ENCODE data around the gene UNC45B. TPM values are rescaled to one million over a fixed set of nuclear protein-coding genes. Genes with fewer than 3 reads are reported as not detected.

Gene UNC45B
- total and polyA plus RNA-seq, 2 of the 13 experiments (the other 11 are each of a cell fraction or from before 2014, with no cell fraction given), result 0.01 TPM; not detected in 1

GRCh38 chr17:35154196-35155165, 6.9 kb downstream of the UNC45B start:
- in situ Hi-C loops (cut with HindIII; ENCODE audit: extremely low pct_ligation_motif_present, low pct_unique_long_range_greater_than_20kb) (no loop called here), intact Hi-C loops (cut with micrococcal nuclease; ENCODE audit: unreplicated experiment) (no loop called here)
- Histone ChIP-seq H3K79me2 (ENCODE audit: insufficient read depth, low read length) (no peaks in the 10 kb centered on the region), H3K4me2 (ENCODE audit: low read depth, low read length) (no peak overlapping the region), H3K4me3 (replicated peaks in 1 of 3; ENCODE audit: insufficient read depth in 1 of 3, low read depth in 2 of 3, low read length in 3 of 3) (no peak overlapping the region), H3K27ac (ENCODE audit: extremely low read length, insufficient read depth, low read length) (no peak overlapping the region), H3K36me3 (replicated peaks in 1 of 2; ENCODE audit: control insufficient read depth in 1 of 2, insufficient read depth in 2 of 2, low read length in 2 of 2) (no peaks in the 10 kb centered on the region), H4K20me1 (ENCODE audit: insufficient read depth, low read length) (no peaks in the 10 kb centered on the region), H3K9me3 (ENCODE audit: low read length) (no peaks in the 10 kb centered on the region), H3K4me1 (ENCODE audit: insufficient read depth, low read length) (no peaks in the 10 kb centered on the region), H3K27me3 (ENCODE audit: control insufficient read depth in 1 of 2, insufficient read depth in 2 of 2, low read length in 2 of 2) (peaks cover 2 to 13% of the 10 kb centered on the region in 2 experiments; a peak in 3 of 5 replicates), H2AFZ (ENCODE audit: low read length) (no peak overlapping the region), H3K9ac (ENCODE audit: insufficient read depth, low read depth, low read length) (no peak overlapping the region)
- no peak for ATAC-seq
- no TSS peak for BruUV-seq (replicated peaks)
- FAIRE-seq, result no peak
- ChIA-PET CTCF (ENCODE audit: low intra/inter-chr PET ratio, low total read pairs) (no interaction called here), POLR2A (no interaction called here)
- TF ChIP-seq ATM (IDR thresholded peaks at IDR 0.05; ENCODE audit: borderline replicate concordance), result no peak
- no peak for TF ChIP-seq KMT2B (CRISPR knock-in tag; IDR thresholded peaks at IDR 0.05)
- TF ChIP-seq GATAD2A (CRISPR knock-in tag; IDR thresholded peaks at IDR 0.05), result no peak
- no peak for TF ChIP-seq RFXANK (CRISPR knock-in tag; IDR thresholded peaks at IDR 0.05)
- no peak for TF ChIP-seq XBP1 (CRISPR knock-in tag; IDR thresholded peaks at IDR 0.05)
- TF ChIP-seq HCFC1 (IDR thresholded peaks at IDR 0.05; ENCODE audit: low read depth, low read length), result no peak
- no peak for TF ChIP-seq NCOR1 (IDR thresholded peaks at IDR 0.05; ENCODE audit: borderline replicate concordance, low read length)
- TF ChIP-seq MAFK (conservative IDR thresholded peaks at IDR 0.05 in 1 of 2, IDR thresholded peaks at IDR 0.05 in 1 of 2; ENCODE audit: low read length in 2 of 2), result no peak
- WGBS (ENCODE audit: low lambda C conversion rate), result 47% methylated on average over 7 of the region's 13 CpGs
- no peak for DNase-seq (ENCODE audit: low spot score)

GRCh38 chr17:35155246-35155645, 7.6 kb downstream of the UNC45B start:
- H3K27ac ChIP-seq (ENCODE audit: extremely low read length, insufficient read depth, low read length), result no peak overlapping the region
- FAIRE-seq, result no peak
- intact Hi-C loops (cut with micrococcal nuclease; ENCODE audit: unreplicated experiment), result no loop called here
- ATAC-seq, result no peak
- no peak for DNase-seq (ENCODE audit: low spot score)
- BruUV-seq (replicated peaks), result no TSS peak
- 0% methylated on average over 5 of the region's 7 CpGs for WGBS (ENCODE audit: low lambda C conversion rate)
- H3K27me3 ChIP-seq (ENCODE audit: control insufficient read depth in 1 of 2, insufficient read depth in 2 of 2, low read length in 2 of 2), result peaks cover 0 to 11% of the 10 kb centered on the region in 2 experiments; a peak in 2 of 5 replicates
- no peak overlapping the region for H3K4me3 ChIP-seq (replicated peaks in 1 of 3; ENCODE audit: insufficient read depth in 1 of 3, low read depth in 2 of 3, low read length in 3 of 3)
- CTCF ChIA-PET (ENCODE audit: low intra/inter-chr PET ratio, low total read pairs), result no interaction called here
- no peak overlapping the region for H3K4me2 ChIP-seq (ENCODE audit: low read depth, low read length)
- no peaks in the 10 kb centered on the region for H3K4me1 ChIP-seq (ENCODE audit: insufficient read depth, low read length)
- no peak overlapping the region for H3K9ac ChIP-seq (ENCODE audit: insufficient read depth, low read depth, low read length)
- H3K9me3 ChIP-seq (ENCODE audit: low read length), result no peaks in the 10 kb centered on the region
- in situ Hi-C loops (cut with HindIII; ENCODE audit: extremely low pct_ligation_motif_present, low pct_unique_long_range_greater_than_20kb), result no loop called here
- H4K20me1 ChIP-seq (ENCODE audit: insufficient read depth, low read length), result no peaks in the 10 kb centered on the region
- POLR2A ChIA-PET, result no interaction called here
- no peaks in the 10 kb centered on the region for H3K79me2 ChIP-seq (ENCODE audit: insufficient read depth, low read length)
- no peak overlapping the region for H2AFZ ChIP-seq (ENCODE audit: low read length)
- no peaks in the 10 kb centered on the region for H3K36me3 ChIP-seq (replicated peaks in 1 of 2; ENCODE audit: control insufficient read depth in 1 of 2, insufficient read depth in 2 of 2, low read length in 2 of 2)
- no peak for TF ChIP-seq MAZ (IDR thresholded peaks at IDR 0.05; ENCODE audit: borderline replicate concordance, low read depth, low read length)
- no peak for TF ChIP-seq MAZ (CRISPR knock-in tag; IDR thresholded peaks at IDR 0.05; ENCODE audit: low read depth)
- TF ChIP-seq ZNF782 (CRISPR knock-in tag; IDR thresholded peaks at IDR 0.05; ENCODE audit: borderline replicate concordance), result no peak
- TF ChIP-seq ZNF446 (CRISPR knock-in tag; IDR thresholded peaks at IDR 0.05), result no peak
